ENCODE data around the gene LAMC2.

DNA sequence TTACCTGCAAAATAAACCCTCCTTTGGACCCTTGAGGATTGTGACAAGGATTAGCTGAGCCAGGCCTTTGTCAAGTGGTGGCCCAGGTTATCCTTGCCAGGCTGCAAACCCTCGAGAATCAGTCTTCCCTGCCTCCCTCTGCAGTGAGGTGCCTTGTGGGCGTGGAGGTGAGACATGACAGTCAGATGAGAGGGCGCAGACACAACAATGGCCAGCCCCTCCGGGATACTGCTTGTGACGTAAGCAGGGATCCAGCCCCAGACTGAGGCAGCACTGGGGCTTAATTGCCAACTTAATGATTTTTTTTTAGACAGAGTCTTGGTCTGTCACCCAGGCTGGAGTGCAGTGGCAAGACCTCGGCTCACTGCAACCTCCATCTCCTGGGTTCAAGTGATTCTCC, 104.6 kb downstream of the LAMC2 start:
- no peak for TF ChIP-seq SIN3A (IDR thresholded peaks at IDR 0.05; ENCODE audit: borderline replicate concordance, insufficient read depth, low read length)
- no peak for TF ChIP-seq POLR2AphosphoS5 (IDR thresholded peaks at IDR 0.05; ENCODE audit: low read depth, low read length)

Measured in PFSK-1 (cell line).